ENCODE data around the gene C2CD2. TPM values are rescaled to one million over a fixed set of nuclear protein-coding genes. Genes with fewer than 3 reads are reported as not detected.

C2CD2 gene
- total RNA-seq, 6 donors from 2014 or later = 9.6 to 34.6 (median 22.0) TPM

GRCh38 chr21:41977034-41977950 lies 23.5 kb upstream of the C2CD2 start:
- TF ChIP-seq CTCF (IDR thresholded peaks at IDR 0.05) (no peak), POLR2A (IDR thresholded peaks at IDR 0.05) (no peak), POLR2AphosphoS5 (IDR thresholded peaks at IDR 0.05) (no peak), EP300 (IDR thresholded peaks at IDR 0.05) (no peak)
- DNase-seq (no peak), ATAC-seq (ENCODE audit: low FRiP score in 2 of 2) (no peak)
- Histone ChIP-seq H3K27ac (no peak overlapping the region), H3K4me1 (peaks cover 0 to 13% (median 8%) of the 10 kb centered on the region in 4 donors), H3K36me3 (no peaks in the 10 kb centered on the region), H3K4me3 (no peak overlapping the region), H3K9me3 (no peaks in the 10 kb centered on the region), H3K27me3 (no peaks in the 10 kb centered on the region)
- 90% methylated on average over 15 to 17 of the region's 17 CpGs for WGBS, 2 donors

- H3K27ac ChIP-seq = no peak overlapping the region
- no peak for TF ChIP-seq POLR2AphosphoS5 (IDR thresholded peaks at IDR 0.05)
- TF ChIP-seq POLR2A (IDR thresholded peaks at IDR 0.05) = no peak
- no peak for TF ChIP-seq EP300 (IDR thresholded peaks at IDR 0.05)
- peaks cover 0 to 13% (median 8%) of the 10 kb centered on the region in 4 donors for H3K4me1 ChIP-seq
- no peaks in the 10 kb centered on the region for H3K36me3 ChIP-seq
- H3K4me3 ChIP-seq = no peak overlapping the region
- DNase-seq = peak in 1 of 2 donors; percentile 8
- no peaks in the 10 kb centered on the region for H3K27me3 ChIP-seq
- 80 to 92% methylated on average over 8 of the region's 8 CpGs for WGBS, 2 donors
- no peaks in the 10 kb centered on the region for H3K9me3 ChIP-seq
- ATAC-seq (ENCODE audit: low FRiP score in 2 of 2) = no peak
Measured at GRCh38 chr21:41976611-41977010, 22.8 kb upstream of the C2CD2 start.

- no peak for TF ChIP-seq EP300 (IDR thresholded peaks at IDR 0.05)
- TF ChIP-seq POLR2A (IDR thresholded peaks at IDR 0.05) = no peak
- TF ChIP-seq CTCF (IDR thresholded peaks at IDR 0.05) = no peak
- no peak for TF ChIP-seq POLR2AphosphoS5 (IDR thresholded peaks at IDR 0.05)
- DNase-seq (peak in 1 of 2 donors; percentile 40), ATAC-seq (ENCODE audit: low FRiP score in 2 of 2) (peak in 1 of 2 donors; percentile 21)
- no peaks in the 10 kb centered on the region for H3K9me3 ChIP-seq
- H3K4me3 ChIP-seq = no peak overlapping the region
- no peaks in the 10 kb centered on the region for H3K36me3 ChIP-seq
- 93 to 96% methylated on average over 13 to 17 of the region's 17 CpGs for WGBS, 2 donors
- H3K4me1 ChIP-seq = peaks cover 0 to 13% (median 8%) of the 10 kb centered on the region in 4 donors
- no peaks in the 10 kb centered on the region for H3K27me3 ChIP-seq
- H3K27ac ChIP-seq = no peak overlapping the region
Measured at GRCh38 chr21:41975391-41976272, 21.8 kb upstream of the C2CD2 start.

- H3K9me3 ChIP-seq = no peaks in the 10 kb centered on the region
- no peak for DNase-seq
- H3K27ac ChIP-seq = no peak overlapping the region
- ATAC-seq (ENCODE audit: low FRiP score in 2 of 2) = no peak
- TF ChIP-seq POLR2A (IDR thresholded peaks at IDR 0.05) = no peak
- TF ChIP-seq EP300 (IDR thresholded peaks at IDR 0.05) = no peak
- TF ChIP-seq POLR2AphosphoS5 (IDR thresholded peaks at IDR 0.05) = no peak
- no peak for TF ChIP-seq CTCF (IDR thresholded peaks at IDR 0.05)
- peaks cover 0 to 13% (median 8%) of the 10 kb centered on the region in 4 donors for H3K4me1 ChIP-seq
- no peaks in the 10 kb centered on the region for H3K27me3 ChIP-seq
- H3K36me3 ChIP-seq = no peaks in the 10 kb centered on the region
- H3K4me3 ChIP-seq = no peak overlapping the region
- 87 to 89% methylated on average over 4 of the region's 4 CpGs for WGBS, 2 donors
Measured at GRCh38 chr21:41974752-41975053, 20.9 kb upstream of the C2CD2 start.
